Measurements from ENCODE around the gene CLN3.
"Not testable (repeated sequence)": the region's sequence is repeated elsewhere in the genome, so short reads cannot be mapped to it uniquely, and the experiment has no call there.

The CLN3 gene

DNA sequence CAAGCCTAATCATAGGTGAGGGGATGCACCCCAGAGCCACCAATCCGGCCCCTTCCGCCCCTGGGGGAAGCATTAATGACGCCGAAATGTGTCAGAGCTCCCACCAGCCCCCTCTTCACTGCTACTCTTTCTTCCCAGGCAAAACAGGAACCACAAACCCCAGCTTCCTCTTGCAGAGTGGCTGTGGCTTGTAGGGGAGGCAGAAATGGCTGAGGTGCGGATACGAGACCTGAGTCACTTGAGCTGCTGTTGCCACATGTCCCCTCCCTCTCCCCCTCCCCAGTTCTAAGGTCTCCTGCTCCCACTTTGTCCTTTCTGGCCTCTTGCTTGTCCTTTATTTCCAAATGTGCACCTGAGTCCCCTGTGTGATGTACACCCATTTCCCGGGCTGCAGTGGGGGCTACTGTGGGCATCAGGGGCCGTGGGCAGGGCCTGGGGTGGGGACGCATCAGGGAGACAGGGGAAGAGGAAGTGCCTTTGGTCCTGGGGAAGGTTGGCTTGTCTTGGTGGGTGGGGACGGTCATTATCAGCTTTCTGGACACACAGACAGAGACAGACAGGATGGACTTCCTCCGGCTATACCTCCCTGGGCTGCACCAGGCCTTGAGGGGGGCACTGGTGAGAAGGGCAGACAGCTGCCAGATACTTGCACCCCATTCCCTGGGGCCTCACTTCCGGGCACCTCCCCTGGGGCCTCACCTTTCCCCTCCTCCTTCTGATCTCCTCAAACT, 2.4 kb upstream of the CLN3 start, which contains the start of gene APOBR:
APOBR (plus strand) TSS at position 523 of the 731 bp plus-strand sequence; CDS start at position 562, 39 bp downstream.
- DNase-seq (ENCODE audit: low read depth) = no peak

GRCh38 chr16:28492511-28492910, 637 bp upstream of the CLN3 start:
- DNase-seq (ENCODE audit: low read depth) = no peak

DNA sequence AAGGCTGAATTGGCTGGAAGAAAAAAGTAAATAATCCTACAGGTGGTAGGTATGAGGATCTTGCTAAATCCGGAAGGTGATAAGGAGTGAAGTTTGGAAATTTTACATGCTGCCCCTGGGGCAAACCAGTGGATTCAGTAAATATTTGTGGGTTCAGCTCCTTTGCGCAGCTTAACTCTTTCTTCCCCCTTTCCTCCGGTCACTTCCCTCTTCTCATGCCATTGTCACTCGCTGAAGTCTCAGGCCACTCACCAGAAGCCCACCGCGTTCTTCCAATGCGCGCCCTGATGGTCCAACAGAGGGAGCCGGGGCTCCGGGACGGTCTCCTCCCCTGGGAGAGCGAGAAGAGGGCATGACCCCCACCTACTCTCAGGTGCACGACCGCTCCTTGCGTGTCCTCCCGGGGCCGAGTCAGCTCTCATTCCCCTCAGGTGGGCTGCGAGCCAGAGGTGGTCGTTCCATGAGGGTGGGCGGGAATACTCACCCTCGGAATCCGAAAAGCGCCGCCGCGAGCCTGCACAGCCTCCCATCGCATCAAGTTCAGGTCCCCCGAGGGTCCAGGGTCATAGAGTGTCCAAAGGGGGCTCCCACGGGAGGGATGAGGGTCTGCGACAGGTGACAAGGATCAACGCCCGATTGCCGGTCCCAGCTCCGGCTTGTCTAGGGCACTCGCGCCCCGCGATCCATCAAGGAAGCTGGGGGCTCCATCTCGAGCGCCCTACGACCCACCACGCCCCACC, 474 bp downstream of the CLN3 start:
- DNase-seq (ENCODE audit: low read depth) = no peak

DNA sequence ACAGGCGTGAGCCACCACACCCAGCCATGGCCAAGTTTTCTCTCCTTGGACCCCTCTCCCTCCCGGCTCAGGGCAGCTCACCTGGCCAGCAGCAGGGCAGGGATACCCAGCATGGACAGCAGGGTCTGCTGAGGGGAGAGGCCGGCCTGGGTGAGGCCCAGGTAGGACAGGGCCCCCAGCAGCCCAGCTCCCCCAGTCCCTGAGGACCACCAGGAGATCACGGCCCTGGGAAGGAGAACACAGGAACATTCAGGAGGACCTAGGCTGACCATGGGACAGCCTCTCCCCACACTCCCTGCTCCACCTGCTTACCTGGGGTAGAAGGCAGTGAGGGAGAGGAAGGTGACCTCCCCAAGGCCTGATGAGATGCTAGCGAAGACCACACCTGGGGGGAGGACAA, 5.6 kb downstream of the CLN3 start:
- DNase-seq (ENCODE audit: low read depth) = no peak

GRCh38 chr16:28483361-28483760, 8.5 kb downstream of the CLN3 start:
- DNase-seq (ENCODE audit: low read depth) = not testable (repeated sequence)

DNA sequence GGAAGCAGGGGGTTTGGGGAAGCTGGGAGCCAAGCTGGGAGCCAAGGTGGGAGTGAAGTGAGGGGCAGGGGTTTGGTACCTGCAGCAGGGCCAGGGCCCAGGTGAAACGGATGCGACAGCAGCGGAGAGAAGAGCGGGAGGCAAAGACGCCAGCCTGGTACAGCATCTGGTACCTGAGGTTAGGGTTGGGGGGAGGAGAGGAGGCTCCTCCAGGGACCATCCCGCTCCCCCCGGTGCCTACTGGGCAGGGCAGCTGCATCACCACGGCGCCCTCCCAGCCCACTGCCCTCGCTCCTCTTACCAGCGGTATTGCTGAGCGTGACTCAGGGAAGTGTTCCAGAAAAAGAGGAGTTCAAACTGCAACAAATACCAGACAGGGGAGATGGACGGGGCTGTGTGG, 9.8 kb downstream of the CLN3 start:
- DNase-seq (ENCODE audit: low read depth) = no peak

GRCh38 chr16:28478506-28479180, 13.2 kb downstream of the CLN3 start:
- DNase-seq (ENCODE audit: low read depth) = no peak

DNA sequence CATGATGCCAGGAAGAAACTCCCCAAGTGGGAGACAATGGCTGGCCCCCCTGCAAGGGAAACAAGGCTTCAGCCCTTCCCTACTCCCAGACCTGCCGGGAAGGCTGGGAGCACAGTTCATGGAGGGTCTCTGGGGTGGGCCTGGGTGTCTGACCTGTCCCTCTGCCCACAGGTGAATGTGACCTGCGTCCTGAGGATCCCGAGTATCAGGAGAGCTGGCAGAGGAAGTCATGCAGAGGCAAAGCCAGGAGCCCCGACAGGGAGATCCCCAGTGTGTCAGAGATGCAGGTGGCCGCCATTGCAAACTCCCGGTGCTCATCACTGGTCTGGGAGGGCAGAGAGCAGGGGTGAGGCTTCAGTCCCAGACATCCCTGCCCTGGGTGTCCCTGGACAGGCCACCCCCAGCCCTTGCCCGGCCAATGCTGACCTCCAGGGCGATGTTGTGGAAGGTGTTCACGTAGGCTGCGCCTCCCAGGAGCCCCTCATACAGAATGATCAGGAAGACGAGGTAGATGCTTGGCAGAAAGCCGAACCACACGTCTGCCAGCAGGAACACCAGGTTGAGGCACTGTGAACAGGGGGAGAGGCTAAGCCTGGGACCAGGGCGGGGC, 14.5 kb downstream of the CLN3 start:
- no peak for DNase-seq (ENCODE audit: low read depth)

GRCh38 chr16:28475221-28475620, 16.7 kb downstream of the CLN3 start:
- no peak for DNase-seq (ENCODE audit: low read depth)

DNA sequence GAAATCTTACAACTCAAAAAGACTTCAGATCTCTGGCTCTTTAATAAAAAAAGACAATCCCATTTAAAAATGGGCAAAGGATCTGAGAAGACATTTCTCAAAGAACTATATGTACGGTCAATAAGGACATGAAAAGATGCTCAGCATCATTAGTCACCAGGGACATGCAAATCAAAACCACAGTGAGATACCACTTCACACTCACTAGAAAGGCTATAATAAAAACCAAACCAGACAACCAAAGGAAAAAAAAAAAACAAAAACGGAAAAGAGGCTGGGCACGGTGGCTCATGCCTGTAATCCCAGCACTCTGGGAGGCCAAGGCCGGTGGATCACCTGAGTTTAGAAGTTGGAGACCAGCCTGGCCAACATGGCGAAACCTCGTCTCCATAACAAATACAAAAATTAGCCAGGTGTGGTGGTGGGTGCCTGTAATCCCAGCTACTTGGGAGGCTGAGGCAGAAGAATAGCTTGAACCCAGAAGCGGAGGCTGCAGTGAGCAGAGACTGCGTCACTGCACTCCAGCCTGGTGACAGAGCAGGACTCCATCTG, 18.1 kb downstream of the CLN3 start:
- no peak for DNase-seq (ENCODE audit: low read depth)

- DNase-seq (ENCODE audit: low read depth) = not testable (repeated sequence)
Observed at GRCh38 chr16:28447081-28447480, 44.8 kb downstream of the CLN3 start.

DNA sequence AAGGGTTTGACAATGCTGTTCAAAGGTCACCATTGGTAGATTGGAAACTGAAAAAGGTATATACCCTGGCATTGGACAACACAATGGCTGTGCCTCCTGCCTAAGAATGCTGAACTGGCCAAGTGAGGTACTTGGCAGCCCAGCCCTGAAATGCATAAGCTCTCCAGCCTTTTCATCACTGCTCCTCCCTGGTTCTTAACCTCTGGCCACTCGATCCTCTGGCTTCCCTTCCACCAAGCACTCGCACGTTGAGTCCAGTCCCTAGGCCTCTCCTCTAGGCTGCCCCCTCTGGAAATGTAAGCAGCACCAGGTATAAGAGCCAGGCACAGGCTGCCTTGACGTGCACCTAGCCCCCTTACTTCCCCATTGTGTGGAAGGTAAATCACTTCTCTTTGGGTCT, 45.5 kb downstream of the CLN3 start:
- DNase-seq (ENCODE audit: low read depth) = not testable (repeated sequence)

GRCh38 chr16:28443943-28444342, 47.9 kb downstream of the CLN3 start:
- DNase-seq (ENCODE audit: low read depth) = not testable (repeated sequence)

DNA sequence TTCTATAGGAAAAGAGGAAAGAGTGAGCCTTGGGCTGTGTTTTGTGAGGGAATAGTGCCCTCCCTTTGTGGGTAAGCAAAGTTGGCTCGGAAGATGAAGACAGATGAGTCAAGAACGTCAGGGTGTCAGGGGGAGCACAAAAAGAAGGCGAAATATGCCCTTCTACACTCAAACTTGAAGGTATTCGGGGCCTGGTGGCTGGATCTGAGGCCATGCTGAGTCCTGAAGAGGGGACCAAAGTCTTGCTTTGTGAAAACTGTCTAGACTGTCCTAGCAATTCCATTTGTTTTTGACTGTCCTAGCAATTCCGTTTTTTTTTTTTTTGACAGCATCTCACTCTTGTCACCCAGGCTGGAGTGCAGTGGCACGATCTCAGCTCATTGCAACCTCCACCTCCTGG, 53.0 kb downstream of the CLN3 start:
- not testable (repeated sequence) for DNase-seq (ENCODE audit: low read depth)

- not testable (repeated sequence) for DNase-seq (ENCODE audit: low read depth)
Observed at GRCh38 chr16:28435340-28435739, 56.5 kb downstream of the CLN3 start.
